Fibroblast of villous mesenchyme (primary cell): ENCODE results near the gene TSC22D1. TPM values are rescaled to one million over a fixed set of nuclear protein-coding genes. Genes with fewer than 3 reads are reported as not detected.

ENCODE experiments used
- DNase-seq: peaks from one replicate; pipeline ENCODE4 v3.0.0-alpha.2; 2010; ENCODE audit warnings: low read depth
- H3K4me3 ChIP-seq: 2 replicates; pipeline ENCODE4 v1.5.1; 2011; ENCODE audit warnings: low read depth, mild to moderate bottlenecking, low read length
- total RNA-seq: library from RNA; depleted of rRNA; stranded (reverse); fragments of >200 nt; gene quantifications from 2 replicates; pipeline ENCODE4 v1.2.3, GENCODE V29; 2012
- TF ChIP-seq, protein P1 (sequence below): IDR thresholded peaks from 2 replicates; pipeline ENCODE4 v1.5.1; 2012; ENCODE audit warnings: low read depth, mild to moderate bottlenecking, low read length; ENCODE audit not compliant: insufficient read depth

TSC22D1 gene
- total RNA-seq, 1 donor, result 54.8 TPM

DNA sequence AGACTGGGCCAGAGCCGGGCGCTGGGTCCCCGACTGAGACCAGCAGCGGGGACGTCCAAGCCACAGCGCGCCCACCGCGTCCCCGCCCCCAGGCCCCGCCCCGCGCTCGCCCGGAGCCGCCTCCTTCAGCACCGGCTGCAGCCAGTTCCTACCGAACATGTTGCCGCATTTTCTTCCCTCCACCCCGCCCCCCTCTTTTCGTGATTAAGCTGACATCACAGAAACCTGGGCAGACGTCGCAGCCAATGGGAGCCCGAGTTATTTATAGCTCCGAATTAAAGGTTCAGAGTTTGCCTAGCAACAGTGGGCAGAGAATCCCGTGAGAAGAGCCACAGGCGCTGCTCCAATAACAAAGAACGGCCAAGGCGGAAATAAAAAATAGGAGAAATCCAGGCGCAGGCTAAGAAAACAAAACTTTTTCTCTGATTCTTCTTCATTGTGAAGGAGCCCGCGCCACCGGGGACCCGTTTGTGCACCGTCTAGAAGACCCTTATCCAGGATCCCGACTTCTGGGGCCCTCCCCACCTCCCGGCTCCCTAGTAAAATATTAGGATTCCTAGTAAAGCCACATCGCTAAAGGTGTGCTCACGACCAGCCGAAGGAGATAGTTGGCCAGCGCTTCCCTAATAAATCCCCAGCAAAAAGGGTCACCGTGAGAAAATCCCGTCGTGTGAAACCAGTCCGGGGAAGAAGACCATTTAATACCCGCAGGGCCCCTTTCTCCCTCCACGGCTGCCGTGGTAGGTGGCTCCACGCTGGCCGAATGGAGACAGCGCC is 140.8 kb downstream of the TSC22D1 start:
- DNase-seq, result peak; percentile 99
- peak overlapping the region; percentile 78 for H3K4me3 ChIP-seq
- TF ChIP-seq, protein P1, sequence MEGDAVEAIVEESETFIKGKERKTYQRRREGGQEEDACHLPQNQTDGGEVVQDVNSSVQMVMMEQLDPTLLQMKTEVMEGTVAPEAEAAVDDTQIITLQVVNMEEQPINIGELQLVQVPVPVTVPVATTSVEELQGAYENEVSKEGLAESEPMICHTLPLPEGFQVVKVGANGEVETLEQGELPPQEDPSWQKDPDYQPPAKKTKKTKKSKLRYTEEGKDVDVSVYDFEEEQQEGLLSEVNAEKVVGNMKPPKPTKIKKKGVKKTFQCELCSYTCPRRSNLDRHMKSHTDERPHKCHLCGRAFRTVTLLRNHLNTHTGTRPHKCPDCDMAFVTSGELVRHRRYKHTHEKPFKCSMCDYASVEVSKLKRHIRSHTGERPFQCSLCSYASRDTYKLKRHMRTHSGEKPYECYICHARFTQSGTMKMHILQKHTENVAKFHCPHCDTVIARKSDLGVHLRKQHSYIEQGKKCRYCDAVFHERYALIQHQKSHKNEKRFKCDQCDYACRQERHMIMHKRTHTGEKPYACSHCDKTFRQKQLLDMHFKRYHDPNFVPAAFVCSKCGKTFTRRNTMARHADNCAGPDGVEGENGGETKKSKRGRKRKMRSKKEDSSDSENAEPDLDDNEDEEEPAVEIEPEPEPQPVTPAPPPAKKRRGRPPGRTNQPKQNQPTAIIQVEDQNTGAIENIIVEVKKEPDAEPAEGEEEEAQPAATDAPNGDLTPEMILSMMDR, result no peak

DNA sequence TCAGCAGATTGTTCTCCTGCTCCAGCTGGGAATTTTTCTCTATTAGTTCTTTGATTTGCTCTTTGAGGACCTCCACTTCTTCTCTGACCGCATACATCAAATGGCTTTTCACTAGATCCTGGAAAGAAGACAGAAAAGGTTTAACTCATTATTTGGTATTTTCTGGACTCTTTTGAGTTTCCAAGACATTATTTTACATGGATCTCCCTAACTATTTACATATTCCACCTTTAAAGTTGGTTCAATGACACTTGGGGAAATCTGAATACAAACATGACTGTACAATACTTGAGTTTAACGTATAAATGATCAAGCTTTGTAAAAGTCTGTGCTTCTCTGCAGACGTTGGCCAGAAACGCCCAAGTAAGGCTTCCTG is 141.4 kb downstream of the TSC22D1 start:
- H3K4me3 ChIP-seq, result peak overlapping the region; percentile 78
- DNase-seq, result no peak

DNA sequence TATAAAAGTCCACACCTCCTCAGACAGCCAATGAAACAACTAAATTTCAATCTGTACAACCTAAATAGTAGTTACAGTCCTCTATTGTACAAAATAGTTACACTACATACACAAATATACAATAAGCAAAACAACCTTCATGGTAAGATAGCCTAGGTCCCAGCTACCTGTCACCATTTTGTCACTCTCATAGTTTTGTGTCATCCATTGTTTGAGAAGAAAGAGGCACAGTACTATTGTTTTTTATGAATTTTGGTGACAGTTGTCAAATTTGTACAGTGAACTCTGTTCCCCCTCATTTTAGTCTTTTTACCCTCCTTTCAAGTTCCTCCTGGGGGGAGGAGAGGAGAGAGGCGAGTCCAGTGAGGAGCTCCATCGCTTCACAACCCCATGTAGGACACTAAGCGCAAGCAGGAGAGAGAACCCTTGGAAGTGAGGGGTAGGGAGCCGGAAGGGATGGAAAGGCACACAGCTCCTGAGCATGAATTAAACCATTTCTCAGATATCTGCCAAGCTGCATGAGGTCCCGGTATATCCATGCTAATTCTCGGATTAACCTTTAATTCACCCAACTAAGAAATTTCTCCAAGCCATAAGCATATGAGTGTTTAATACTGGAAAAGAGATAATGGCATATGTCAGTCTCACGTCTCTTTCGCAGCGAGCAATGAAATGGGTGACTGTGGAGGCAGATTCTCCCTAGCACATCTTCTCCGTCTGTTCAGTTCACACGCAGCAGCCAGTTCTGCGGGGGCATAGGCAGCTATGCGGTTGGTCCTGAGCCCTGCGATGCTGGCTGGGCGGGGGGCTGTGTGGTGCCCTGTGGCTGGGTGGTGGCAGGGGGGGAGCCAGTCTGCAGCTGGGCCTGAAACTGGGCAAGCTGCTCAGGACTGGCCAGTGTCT is 142.0 kb downstream of the TSC22D1 start:
- no peak for DNase-seq
- H3K4me3 ChIP-seq, result peak overlapping the region; percentile 78
- TF ChIP-seq, protein P1, result no peak

More for the DNA sequence above, 141.4 kb downstream of the TSC22D1 start:
- TF ChIP-seq, protein P1, result no peak

DNA sequence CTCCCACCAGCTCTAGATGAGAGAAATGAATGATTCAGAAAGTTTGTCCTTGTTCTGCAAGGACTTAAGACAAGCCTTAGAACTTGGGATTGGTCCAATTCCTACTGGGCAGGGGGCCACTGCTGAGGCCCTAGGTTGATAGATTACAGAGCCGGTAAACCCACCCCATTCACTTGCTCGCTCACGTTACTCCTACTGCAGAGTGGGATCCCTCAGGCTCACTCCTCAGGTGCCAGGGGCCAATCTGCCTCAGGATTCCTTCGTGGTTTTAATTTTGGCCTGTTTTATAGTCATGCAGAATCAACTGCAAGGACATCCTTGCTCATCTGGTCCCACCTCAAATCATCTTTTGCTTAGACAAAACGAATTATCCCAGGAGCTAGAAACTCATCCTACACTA is 143.5 kb downstream of the TSC22D1 start:
- TF ChIP-seq, protein P1, result no peak
- H3K4me3 ChIP-seq, result no peak overlapping the region
- peak; percentile 15 for DNase-seq

DNA sequence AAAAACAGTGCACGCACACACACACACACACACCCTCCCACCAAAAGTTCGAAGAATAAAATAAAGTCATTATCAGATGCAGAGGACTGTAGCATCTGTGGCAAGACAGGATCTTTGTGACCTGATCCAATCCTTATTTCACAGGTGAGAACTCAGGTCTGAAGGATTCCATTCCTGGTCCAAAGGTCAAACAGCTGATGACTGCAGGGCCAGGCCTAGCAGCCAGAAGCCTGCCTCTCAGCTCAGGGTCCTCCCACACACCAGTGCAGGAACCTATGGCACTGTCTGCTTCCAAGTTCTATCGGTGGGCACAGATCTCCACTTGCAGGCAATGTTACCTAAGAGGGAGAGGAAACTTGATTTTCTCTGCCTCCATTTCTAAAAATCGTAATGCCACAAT is 145.0 kb downstream of the TSC22D1 start:
- TF ChIP-seq, protein P1, result no peak
- no peak overlapping the region for H3K4me3 ChIP-seq
- no peak for DNase-seq

DNA sequence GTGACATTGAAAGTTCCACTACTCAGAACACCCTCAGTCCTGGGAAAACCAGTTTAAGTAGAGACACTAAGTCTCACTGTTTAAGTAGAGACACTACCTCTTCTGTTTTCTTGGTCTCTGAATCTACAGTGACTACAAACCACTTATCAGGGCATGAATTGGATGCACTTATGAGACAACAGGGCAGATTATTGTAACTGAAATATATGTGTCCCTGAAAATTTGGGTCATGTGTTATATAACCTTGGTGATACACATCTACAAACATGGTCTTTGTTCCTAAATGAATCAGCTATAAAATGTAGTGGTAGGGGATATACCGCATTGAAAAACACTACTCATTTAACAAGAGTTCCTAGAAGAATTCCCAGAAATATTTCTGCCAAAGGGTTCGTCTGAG is 146.8 kb downstream of the TSC22D1 start:
- no peak overlapping the region for H3K4me3 ChIP-seq
- TF ChIP-seq, protein P1, result no peak
- no peak for DNase-seq
